COLO829 (cell line): ENCODE measurements around the gene FMN2.
A peak's percentile ranks its signal among the peaks of the same experiment; 100 is the strongest.

Experiments
- DNase-seq: peaks from one replicate; pipeline ENCODE4 v3.0.0; 2012; ENCODE audit warnings: low spot score

Gene FMN2

DNA sequence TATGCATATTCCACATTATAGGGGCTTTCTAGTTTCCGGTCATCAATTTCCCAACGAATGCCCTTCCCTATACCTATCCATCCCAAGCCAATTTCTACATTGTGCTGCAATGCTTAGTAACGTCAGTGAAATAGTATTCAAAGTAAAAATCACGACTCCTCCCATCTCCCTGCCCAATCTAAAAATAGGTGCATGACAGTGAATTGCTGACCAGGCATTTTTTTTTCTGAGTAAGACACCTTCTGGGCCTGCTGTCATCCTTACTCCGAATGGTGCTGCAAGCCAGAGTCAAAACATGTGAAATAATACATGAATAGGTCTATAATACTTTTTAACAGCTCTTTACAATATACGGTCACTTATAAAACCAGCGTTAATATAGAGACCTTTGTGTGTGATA lies 400.1 kb downstream of the FMN2 start:
- no peak for DNase-seq

DNA sequence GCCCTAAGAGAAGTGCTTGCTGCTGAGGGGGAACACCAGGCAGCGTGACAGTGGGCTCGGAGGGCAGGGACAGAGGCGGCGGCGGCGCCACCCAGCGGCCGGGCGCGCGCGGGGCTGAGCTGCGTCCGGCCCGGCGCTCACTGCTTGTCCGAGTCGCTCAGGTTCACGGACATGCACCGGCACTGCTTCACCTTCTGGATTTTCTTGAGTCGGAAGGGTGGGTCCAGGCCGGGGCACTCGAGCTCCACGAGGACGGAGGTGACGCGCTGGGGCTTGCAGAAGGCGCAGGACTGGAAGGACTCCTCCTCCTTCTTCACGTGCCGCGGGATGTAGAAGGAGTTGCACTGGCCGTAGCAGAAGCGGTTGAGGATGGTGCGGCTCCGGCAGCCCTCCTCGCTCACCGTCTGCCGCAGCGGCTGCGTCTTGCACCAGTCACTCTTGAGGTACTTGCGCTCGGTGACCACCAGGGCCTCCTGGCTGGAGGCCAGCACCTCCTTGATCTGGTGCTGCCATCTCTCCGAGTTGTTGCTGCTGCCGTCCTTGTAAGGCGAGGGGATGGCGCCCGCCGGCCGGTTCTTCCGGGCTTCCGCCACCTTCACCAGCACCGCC lies 401.3 kb downstream of the FMN2 start:
- DNase-seq, result no peak

GRCh38 chr1:240495601-240496000 lies 403.9 kb downstream of the FMN2 start:
- DNase-seq, result no peak

- DNase-seq, result no peak
Measured at GRCh38 chr1:240496356-240496755, 404.7 kb downstream of the FMN2 start.

DNA sequence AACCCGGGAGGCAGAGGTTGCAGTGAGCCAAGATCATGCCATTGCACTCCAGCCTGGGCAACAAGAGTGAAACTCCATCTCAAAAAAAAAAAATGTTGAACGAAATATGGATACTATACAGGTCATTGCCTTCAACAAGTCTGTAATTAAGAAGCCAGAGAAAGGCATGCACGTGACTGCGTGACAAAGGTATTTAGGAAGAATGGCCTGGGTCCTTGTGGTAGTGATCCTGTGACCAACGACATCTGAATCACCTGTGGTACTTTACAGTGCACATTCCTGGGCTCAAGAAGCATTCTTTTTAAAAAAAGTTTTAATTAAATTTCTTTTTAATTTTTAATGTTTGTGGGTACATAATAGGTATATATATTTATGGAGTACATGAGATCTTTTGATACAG lies 405.3 kb downstream of the FMN2 start:
- no peak for DNase-seq

- DNase-seq, result no peak
Measured at GRCh38 chr1:240497908-240498307, 406.2 kb downstream of the FMN2 start.

DNA sequence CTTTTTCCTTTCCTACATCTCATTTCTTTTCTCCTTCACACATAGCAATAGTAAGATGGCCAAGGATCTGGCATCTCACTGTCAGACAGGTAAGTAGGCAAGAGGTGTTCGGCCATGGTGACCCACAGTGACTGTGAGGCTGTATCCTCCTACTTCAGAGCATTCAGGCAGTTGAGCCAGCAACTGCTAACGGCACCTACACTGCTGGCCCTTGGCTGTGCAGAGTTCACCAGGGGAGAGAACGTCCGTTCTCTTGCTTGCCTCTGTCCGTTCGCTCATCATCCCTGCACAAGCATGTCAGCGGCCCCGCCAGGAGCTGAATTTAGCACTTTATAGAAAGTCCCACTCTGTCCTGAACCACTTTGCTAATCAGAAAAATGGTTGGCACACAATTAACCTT lies 406.7 kb downstream of the FMN2 start:
- DNase-seq, result no peak

DNA sequence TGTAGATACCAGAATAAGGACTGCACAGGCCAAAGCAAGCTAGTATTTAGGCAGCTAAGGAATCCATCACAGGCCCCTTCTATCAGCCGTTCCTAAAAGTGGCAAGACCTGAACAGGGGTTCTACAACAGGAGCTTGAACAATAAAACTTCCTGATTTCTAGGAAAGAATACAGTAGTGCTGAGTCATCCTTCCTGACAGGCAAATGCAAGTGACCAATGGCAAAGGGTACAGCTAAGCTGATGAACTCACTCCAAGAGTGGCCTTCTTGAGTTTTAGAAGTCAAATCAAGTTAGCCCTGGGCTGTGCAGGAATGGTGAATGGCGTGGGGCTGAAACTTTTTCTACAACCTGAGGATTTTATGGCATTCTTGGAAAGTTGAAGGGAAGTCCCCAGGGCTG lies 407.3 kb downstream of the FMN2 start:
- peak; percentile 35 for DNase-seq

GRCh38 chr1:240500647-240501046 lies 409.0 kb downstream of the FMN2 start:
- DNase-seq, result no peak

DNA sequence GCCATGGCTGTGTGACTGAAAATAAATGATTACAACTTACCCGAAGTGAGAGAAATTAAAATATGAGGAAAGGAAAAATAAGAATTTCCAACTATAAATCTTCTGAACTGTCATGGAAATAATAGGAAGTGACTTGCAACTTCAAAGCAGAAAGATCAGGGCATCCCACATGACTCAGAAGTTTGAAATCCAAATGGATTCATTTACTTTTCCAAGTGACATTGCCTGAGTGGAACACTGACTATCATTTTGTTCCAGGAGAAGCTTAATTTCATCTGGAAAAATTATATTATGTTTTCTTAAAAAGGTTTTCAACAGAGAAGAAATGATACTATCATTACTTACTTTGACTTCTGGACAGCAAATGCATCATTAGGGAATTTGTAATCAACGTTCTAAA lies 409.4 kb downstream of the FMN2 start:
- DNase-seq, result peak; percentile 68

DNA sequence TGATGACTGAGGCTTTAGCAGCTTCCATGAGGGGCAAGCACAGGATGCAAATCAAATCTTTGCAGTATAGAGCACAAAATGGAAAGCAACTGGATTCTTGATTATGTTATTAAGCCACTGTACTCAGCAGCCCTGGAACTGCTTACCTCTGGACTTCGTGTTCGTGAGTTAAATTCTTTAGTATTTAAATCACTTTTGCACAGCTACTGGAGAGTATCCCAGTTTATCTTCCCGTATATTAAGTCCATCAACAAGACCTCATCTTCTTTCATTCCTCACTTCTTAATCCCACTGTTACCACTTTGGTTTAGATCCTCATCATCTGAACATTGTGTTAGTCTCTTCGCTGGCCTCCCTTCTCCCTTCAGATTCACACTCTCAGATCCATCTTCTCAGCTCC lies 411.4 kb downstream of the FMN2 start:
- DNase-seq, result no peak

DNA sequence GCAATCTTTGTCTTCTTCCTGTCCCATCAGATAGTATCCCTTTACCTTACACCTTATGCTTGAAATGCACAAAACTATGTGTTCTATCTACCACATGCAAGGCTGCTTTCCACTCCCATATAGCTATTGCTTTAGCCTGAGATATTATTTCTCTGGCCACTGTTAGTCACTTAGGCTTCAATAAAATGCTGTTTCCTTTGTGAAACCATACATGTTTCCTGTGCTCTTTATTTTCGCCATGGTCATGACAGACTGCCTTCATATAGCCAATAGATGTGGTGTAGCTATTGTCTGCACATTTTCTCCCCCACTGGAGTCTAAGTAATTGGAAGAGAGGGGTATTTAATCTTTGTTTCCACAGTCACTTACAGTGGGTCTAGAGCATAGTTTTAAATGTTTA lies 411.9 kb downstream of the FMN2 start:
- no peak for DNase-seq

DNA sequence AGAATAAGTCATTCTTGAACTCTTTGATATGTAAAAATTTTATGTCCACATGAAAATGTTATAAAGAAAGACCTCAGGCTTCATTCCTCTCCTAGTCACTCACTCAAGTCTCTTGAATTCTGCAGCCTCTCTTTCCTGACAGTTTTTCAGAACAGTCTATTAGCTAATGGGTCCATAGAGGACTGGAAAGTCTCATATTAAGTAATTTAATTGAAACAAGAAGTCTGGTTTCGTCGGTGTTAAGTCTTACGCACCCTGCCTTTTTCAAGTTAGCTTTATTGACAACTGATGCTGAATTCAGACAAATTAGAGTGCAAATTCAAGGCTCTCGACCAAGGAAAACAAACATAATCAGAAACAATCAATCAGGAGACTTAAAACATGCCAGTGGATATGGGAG lies 414.5 kb downstream of the FMN2 start:
- DNase-seq, result no peak

- DNase-seq, result no peak
Measured at GRCh38 chr1:240508201-240508600, 416.5 kb downstream of the FMN2 start.

DNA sequence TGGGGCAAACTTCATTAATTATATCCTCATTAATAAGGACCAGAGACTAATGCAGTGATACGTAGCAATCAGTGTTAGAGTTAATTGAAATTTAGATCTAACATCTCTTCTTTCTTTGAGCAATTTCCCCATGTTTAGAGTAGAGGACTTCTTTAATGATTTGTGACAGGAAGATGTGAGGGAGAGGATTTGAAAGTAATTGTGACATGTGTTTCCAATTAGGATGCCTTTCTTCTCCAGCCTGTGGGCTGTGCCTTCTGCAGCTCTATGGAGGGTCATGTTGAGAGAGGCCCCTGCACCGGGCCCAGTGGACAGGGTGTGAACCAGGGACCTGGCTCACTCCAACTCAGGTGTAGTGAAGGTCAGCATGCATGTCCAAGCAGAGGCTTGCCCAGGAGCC lies 417.3 kb downstream of the FMN2 start:
- no peak for DNase-seq

GRCh38 chr1:240511789-240512188 lies 420.1 kb downstream of the FMN2 start:
- no peak for DNase-seq

- no peak for DNase-seq
Measured at GRCh38 chr1:240515505-240515904, 423.8 kb downstream of the FMN2 start.

- no peak for DNase-seq
Measured at GRCh38 chr1:240516069-240516468, 424.4 kb downstream of the FMN2 start.

DNA sequence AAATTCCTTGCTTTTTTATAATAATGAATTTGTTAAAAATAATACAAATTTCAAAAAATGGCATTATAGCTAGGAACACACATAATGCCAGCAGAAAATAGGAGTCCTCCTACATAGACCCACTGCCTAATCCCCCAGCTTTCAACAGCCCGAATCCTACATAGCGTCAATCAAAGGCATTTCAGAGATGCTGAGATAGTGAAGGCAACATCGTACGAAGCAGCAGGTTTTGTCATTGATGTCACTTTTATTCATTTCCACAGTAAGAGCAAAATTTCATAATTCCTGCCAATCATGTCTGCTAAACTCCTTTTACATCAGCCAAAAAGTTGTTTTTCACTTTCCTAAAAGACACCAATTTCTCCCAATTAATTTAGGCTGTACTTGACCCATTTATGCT lies 426.2 kb downstream of the FMN2 start:
- DNase-seq, result no peak

DNA sequence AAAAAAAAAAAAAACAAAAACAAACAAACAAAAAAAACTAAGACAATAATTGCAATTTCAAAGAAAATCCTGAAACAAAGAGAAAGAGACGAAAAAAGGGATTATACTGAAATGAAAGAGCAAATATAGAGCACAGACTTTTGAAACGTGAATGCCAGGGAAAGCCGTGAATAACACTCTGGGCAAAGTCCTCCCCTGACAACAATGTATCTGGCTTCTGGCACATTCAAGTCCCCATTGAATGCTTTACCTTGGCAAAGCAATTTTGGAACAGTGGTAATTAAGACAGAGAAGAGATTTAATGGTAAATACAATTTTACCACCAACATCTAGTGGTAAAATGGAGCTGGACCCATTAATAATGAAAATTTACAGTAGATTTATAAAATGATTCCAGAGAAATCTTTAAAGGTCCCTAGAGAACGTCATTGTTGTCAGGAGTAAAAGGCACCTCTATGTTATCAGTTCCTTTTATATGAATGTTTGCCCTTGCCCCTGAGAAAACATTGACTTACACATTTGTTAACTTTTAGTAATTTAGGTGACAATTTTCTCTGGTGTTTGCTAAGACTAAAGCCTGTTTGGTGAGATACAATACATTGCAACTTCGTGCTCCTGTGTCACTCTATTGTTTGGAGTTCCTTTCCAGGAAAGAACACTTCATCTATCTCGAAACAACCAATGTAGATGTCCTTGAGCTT lies 430.6 kb downstream of the FMN2 start:
- DNase-seq, result no peak

DNA sequence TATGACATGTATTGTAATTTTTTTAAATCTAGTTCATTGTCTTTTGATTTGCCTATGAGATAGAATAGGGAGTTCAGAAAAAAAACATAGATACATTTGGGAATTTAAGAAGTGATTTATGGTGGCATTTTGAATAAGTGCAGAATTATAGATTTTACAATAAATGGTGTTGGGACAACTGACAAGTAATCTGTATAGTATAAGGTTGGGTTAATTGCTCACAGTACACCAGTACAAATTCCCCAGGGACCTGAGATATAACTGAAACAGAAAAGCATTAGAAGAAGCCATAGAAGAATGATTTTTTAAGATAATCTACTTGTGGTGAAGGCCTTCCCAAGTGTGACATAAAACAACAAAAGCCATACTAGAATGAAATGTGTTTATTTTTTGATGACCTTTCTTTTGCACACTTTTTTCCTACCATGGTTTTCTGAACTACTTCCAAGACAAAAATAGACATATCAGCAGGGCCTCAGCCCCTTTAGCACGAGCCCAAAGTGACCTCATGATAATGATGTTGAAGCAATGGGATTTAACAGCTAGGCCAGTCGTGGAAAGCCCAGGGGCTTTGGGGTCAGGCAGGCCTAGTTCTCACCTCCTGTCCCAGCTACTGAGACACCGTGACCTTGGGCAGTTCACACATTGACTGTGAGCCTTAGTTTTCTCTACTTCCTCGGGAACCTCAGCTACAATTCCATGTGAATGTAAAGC lies 432.8 kb downstream of the FMN2 start:
- no peak for DNase-seq
